ENCODE data around the gene UBE4A.

GRCh38 chr11:118411530-118411929, 52.1 kb downstream of the UBE4A start:
- TF ChIP-seq CTCF (IDR thresholded peaks at IDR 0.05) = no peak
- no peak for TF ChIP-seq POLR2A (IDR thresholded peaks at IDR 0.05)
